Activated T-cell treated with anti-CD3 and anti-CD28 coated beads for 1 hour (primary cell): ENCODE measurements around the gene RIOK3.
"Not testable (repeated sequence)": the region's sequence is repeated elsewhere in the genome, so short reads cannot be mapped to it uniquely, and the experiment has no call there.

Source experiments
- DNase-seq: peaks from one replicate; pipeline ENCODE4 v3.0.0-alpha.2; 2020; ENCODE audit warnings: low read depth

The RIOK3 gene

GRCh38 chr18:23451011-23451410 is 2.1 kb upstream of the RIOK3 start:
- DNase-seq: no peak

- no peak for DNase-seq
Measured at GRCh38 chr18:23451491-23451890, 1.6 kb upstream of the RIOK3 start.

GRCh38 chr18:23452347-23452727 is 750 bp upstream of the RIOK3 start:
- DNase-seq: no peak

- no peak for DNase-seq
Measured at GRCh38 chr18:23453680-23454058, 582 bp downstream of the RIOK3 start.

GRCh38 chr18:23456835-23457234 is 3.7 kb downstream of the RIOK3 start:
- no peak for DNase-seq

GRCh38 chr18:23458830-23459529 is 5.9 kb downstream of the RIOK3 start:
- DNase-seq: no peak

GRCh38 chr18:23459530-23459921 is 6.4 kb downstream of the RIOK3 start:
- no peak for DNase-seq

GRCh38 chr18:23460285-23461273 is 7.5 kb downstream of the RIOK3 start:
- no peak for DNase-seq

GRCh38 chr18:23462876-23463275 is 9.8 kb downstream of the RIOK3 start:
- no peak for DNase-seq

- no peak for DNase-seq
Measured at GRCh38 chr18:23468753-23469459, 15.8 kb downstream of the RIOK3 start.

GRCh38 chr18:23470620-23471387 is 17.7 kb downstream of the RIOK3 start:
- no peak for DNase-seq

- no peak for DNase-seq
Measured at GRCh38 chr18:23471486-23471885, 18.4 kb downstream of the RIOK3 start.

- DNase-seq: no peak
Measured at GRCh38 chr18:23479829-23480505, 26.9 kb downstream of the RIOK3 start.

GRCh38 chr18:23484561-23485182 is 31.6 kb downstream of the RIOK3 start:
- DNase-seq: no peak

GRCh38 chr18:23485386-23485785 is 32.3 kb downstream of the RIOK3 start:
- no peak for DNase-seq

- DNase-seq: peak; percentile 25
Measured at GRCh38 chr18:23487738-23488570, 34.9 kb downstream of the RIOK3 start.

- not testable (repeated sequence) for DNase-seq
Measured at GRCh38 chr18:23489586-23489985, 36.5 kb downstream of the RIOK3 start.

- DNase-seq: no peak
Measured at GRCh38 chr18:23493654-23494053, 40.6 kb downstream of the RIOK3 start.

- no peak for DNase-seq
Measured at GRCh38 chr18:23494992-23495391, 41.9 kb downstream of the RIOK3 start.
